Fibroblast of pulmonary artery (primary cell): ENCODE results near the gene NANOS1.
A peak's percentile ranks its signal among the peaks of the same experiment; 100 is the strongest.

ENCODE experiments used
- DNase-seq: peaks from one replicate; pipeline ENCODE4 v3.0.0-alpha.2; 2010; ENCODE audit warnings: low read depth
- H3K4me3 ChIP-seq: replicated peaks from 2 replicates; pipeline ENCODE4 v1.5.1; 2011; ENCODE audit warnings: low read depth, mild to moderate bottlenecking, control low read depth, low read length, moderate library complexity
- CTCF ChIP-seq: IDR thresholded peaks from 2 replicates; pipeline ENCODE4 v1.5.1; 2011; ENCODE audit warnings: mild to moderate bottlenecking, control low read depth, low read length, inconsistent platforms; ENCODE audit errors: missing control alignments

The NANOS1 gene

GRCh38 chr10:118997379-118997778 is 32.1 kb upstream of the NANOS1 start:
- H3K4me3 ChIP-seq = no peak overlapping the region
- no peak for DNase-seq
- no peak for TF ChIP-seq CTCF

- TF ChIP-seq CTCF = no peak
- DNase-seq = no peak
- no peak overlapping the region for H3K4me3 ChIP-seq
Observed at GRCh38 chr10:118998183-118998582, 31.3 kb upstream of the NANOS1 start.

GRCh38 chr10:119001717-119002500 is 27.6 kb upstream of the NANOS1 start:
- TF ChIP-seq CTCF = no peak
- no peak for DNase-seq
- no peak overlapping the region for H3K4me3 ChIP-seq

GRCh38 chr10:119003572-119004289 is 25.8 kb upstream of the NANOS1 start:
- DNase-seq = no peak
- no peak for TF ChIP-seq CTCF
- H3K4me3 ChIP-seq = no peak overlapping the region

GRCh38 chr10:119005362-119006043 is 24.0 kb upstream of the NANOS1 start:
- TF ChIP-seq CTCF = no peak
- DNase-seq = no peak
- H3K4me3 ChIP-seq = no peak overlapping the region

- no peak overlapping the region for H3K4me3 ChIP-seq
- peak; percentile 96 for DNase-seq
Observed at GRCh38 chr10:119006451-119007210, 22.9 kb upstream of the NANOS1 start.

More at GRCh38 chr10:119006451-119007210, 22.9 kb upstream of the NANOS1 start:
- TF ChIP-seq CTCF = no peak
